Activated B cell treated with CpG ODN at 0.5 μM for 24 hours (primary cell): ENCODE measurements around the gene MYO10. TPM values are rescaled to one million over a fixed set of nuclear protein-coding genes. Genes with fewer than 3 reads are reported as not detected.

ENCODE experiments used
- ATAC-seq: fragments of 200-7000 bp; cut with Tn5 transposase; one replicate; pipeline ENCODE4 v1.10.0; 2021; ENCODE audit warnings: low read depth, mild to moderate bottlenecking, moderate library complexity
- CTCF ChIA-PET: fragments of 350-600 bp; sonication (Branson Sonifier 250); formaldehyde crosslinking; loops from one replicate; lab custom pipeline; 2021; ENCODE audit warnings: antibody characterized with exemption; lab: Charles Lee
- POLR2A ChIA-PET: fragments of 350-600 bp; sonication (Branson Sonifier 250); formaldehyde crosslinking; loops from one replicate; lab custom pipeline; 2021; ENCODE audit warnings: antibody characterized with exemption; lab: Charles Lee
- DNase-seq: peaks from one replicate; pipeline ENCODE4 v3.0.0; 2022
- H3K27ac Mint-ChIP-seq: one replicate; pipeline ENCODE4 v1.8.0; 2020; ENCODE audit warnings: mixed read lengths
- H3K27me3 Mint-ChIP-seq: one replicate; pipeline ENCODE4 v1.8.0; 2021; ENCODE audit warnings: mixed read lengths
- H3K36me3 Mint-ChIP-seq: one replicate; pipeline ENCODE4 v1.8.0; 2021; ENCODE audit warnings: low read depth, mixed read lengths
- H3K4me1 Mint-ChIP-seq: one replicate; pipeline ENCODE4 v1.8.0; 2021; ENCODE audit warnings: mixed read lengths
- H3K4me3 Mint-ChIP-seq: one replicate; pipeline ENCODE4 v1.8.0; 2020; ENCODE audit warnings: mild to moderate bottlenecking, mixed read lengths
- H3K9me3 Mint-ChIP-seq: one replicate; pipeline ENCODE4 v1.8.0; 2020; ENCODE audit warnings: mixed read lengths
- intact Hi-C: fragments of 100-400 bp; cut with micrococcal nuclease; formaldehyde crosslinking; loops from one replicate; pipeline ENCODE4 v1.15.1; 2024
- total RNA-seq: library from RNA; stranded (reverse); gene quantifications from 2 replicates; pipeline ENCODE4 v1.2.3, GENCODE V29; 2022
- TF ChIP-seq, protein P1 (sequence below): fragments of 200-600 bp; IDR thresholded peaks from one replicate; pipeline ENCODE4 v1.8.0; 2022; ENCODE audit warnings: antibody characterized with exemption, mild to moderate bottlenecking

Gene MYO10
- total RNA-seq, 1 donor from 2014 or later: 0.13 TPM

DNA sequence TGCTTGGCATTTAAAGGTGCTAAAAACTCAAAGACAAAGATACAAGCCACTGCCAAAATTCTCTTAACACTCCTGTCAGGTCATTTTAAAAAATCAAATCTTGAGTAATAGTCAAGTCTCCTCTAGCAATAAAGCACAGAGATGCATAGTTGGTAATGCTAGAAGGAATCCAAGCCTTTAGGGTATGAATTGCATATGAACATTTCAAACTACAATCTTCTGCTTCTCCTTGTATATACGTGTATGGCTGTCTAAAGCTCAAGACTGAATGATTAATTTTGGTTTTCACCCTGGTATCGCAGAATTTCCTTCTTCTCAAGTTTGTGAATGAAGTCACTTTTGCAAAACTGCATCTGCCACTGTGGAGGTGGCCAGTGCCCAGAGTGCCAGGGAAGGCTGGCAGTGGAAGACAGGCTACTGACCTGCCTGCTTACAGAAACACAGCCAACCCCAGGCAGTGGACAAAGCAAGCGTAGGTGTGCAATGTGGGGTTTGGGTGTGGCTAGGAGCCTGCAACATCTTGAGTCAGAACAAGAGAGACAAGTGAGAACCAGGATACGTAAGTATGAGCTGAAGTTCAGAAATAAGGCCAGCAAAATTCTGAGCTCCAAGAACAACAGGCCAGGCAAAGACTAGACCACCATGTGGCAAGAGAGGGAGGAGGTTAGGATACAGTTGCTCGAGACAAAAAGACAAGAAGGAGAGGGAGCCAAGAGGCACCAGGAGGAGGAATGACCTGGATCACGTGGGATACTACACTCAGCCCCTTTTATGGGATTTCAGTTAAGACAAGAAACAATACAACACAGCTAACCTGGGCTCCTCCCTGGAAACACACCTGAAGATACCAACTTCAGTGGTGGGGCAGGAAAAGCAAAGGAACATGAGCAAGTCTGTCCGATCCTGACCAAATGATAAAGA is 22.6 kb downstream of the MYO10 start:
- H3K9me3 Mint-ChIP-seq: no peaks in the 10 kb centered on the region
- CTCF ChIA-PET: no interaction called here

DNA sequence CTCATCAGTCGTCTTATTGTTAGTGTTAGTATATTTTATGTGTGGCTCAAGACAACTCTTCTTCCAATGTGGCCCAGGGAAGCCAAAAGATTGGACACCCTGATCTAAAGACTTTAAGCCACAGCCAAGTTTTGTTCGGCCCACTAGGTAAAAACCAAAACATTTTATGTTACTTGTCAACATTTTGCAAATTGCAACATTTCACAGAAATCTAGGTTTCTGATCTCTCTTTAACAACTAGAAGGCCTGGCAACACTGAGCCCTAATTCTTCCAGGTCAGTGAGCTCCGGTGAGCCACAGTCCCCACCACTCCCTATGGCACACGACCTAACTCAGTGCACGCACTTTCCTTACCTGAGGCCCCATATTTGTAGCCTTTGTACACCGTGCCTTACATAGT is 24.0 kb downstream of the MYO10 start:
- H3K36me3 Mint-ChIP-seq: no peaks in the 10 kb centered on the region
- POLR2A ChIA-PET: no interaction called here
- H3K27ac Mint-ChIP-seq: no peak overlapping the region
- no peak for ATAC-seq
- DNase-seq: no peak
- CTCF ChIA-PET: no interaction called here
- H3K9me3 Mint-ChIP-seq: no peaks in the 10 kb centered on the region
- H3K4me3 Mint-ChIP-seq: no peak overlapping the region
- no peaks in the 10 kb centered on the region for H3K4me1 Mint-ChIP-seq
- TF ChIP-seq, protein P1, sequence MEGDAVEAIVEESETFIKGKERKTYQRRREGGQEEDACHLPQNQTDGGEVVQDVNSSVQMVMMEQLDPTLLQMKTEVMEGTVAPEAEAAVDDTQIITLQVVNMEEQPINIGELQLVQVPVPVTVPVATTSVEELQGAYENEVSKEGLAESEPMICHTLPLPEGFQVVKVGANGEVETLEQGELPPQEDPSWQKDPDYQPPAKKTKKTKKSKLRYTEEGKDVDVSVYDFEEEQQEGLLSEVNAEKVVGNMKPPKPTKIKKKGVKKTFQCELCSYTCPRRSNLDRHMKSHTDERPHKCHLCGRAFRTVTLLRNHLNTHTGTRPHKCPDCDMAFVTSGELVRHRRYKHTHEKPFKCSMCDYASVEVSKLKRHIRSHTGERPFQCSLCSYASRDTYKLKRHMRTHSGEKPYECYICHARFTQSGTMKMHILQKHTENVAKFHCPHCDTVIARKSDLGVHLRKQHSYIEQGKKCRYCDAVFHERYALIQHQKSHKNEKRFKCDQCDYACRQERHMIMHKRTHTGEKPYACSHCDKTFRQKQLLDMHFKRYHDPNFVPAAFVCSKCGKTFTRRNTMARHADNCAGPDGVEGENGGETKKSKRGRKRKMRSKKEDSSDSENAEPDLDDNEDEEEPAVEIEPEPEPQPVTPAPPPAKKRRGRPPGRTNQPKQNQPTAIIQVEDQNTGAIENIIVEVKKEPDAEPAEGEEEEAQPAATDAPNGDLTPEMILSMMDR: no peak
- no peaks in the 10 kb centered on the region for H3K27me3 Mint-ChIP-seq
- intact Hi-C loops: no loop called here

More for the DNA sequence above, 22.6 kb downstream of the MYO10 start:
- Mint-ChIP-seq H3K36me3 (no peaks in the 10 kb centered on the region), H3K4me3 (no peak overlapping the region), H3K4me1 (no peaks in the 10 kb centered on the region), H3K27me3 (no peaks in the 10 kb centered on the region), H3K27ac (no peak overlapping the region)
- ATAC-seq (no peak), DNase-seq (no peak)
- intact Hi-C loops: no loop called here
- POLR2A ChIA-PET: no interaction called here
- TF ChIP-seq, protein P1: no peak

DNA sequence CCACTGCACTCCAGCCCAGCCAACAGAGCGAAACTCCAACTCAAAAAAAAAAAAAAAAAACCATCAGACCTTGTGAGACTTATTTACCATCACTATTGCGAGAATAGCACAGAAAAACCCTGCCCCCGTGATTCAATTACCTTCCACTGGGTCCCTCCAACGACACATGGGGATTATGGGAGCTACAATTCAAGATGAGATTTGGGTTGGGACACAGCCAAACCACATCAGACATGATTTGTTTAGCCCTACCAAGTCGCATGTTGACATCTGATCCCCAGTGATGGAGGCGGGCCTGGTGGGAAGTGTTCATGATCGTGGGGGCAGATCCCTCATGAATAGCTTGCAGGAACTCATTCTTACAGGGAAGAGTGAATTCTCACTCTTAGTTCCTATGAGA is 26.6 kb downstream of the MYO10 start:
- Mint-ChIP-seq H3K27me3 (no peaks in the 10 kb centered on the region), H3K27ac (no peak overlapping the region), H3K36me3 (no peaks in the 10 kb centered on the region), H3K4me3 (no peak overlapping the region), H3K9me3 (no peaks in the 10 kb centered on the region), H3K4me1 (no peaks in the 10 kb centered on the region)
- intact Hi-C loops: no loop called here
- ChIA-PET POLR2A (no interaction called here), CTCF (no interaction called here)
- TF ChIP-seq, protein P1: no peak
- ATAC-seq: no peak
- DNase-seq: no peak

DNA sequence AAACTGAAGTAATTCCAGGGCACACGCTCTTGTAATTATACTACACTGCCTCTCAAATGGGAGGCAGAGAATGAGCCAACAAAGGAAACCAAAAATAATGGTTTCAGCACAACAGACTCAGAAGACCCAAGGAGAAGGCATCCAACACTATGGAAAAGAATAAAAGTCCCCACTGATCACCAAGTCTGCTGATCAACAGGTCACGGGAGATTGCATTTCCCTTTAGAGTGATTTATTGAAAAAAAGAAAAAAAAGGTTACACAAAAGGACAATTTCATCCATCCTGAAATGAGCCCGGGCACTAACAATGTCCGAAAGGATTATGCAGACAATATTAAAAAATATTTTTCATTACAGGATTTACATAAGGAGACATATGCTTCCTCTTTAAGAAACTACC is 28.8 kb downstream of the MYO10 start:
- Mint-ChIP-seq H3K9me3 (no peaks in the 10 kb centered on the region), H3K36me3 (no peaks in the 10 kb centered on the region), H3K27ac (no peak overlapping the region), H3K27me3 (no peaks in the 10 kb centered on the region), H3K4me1 (no peaks in the 10 kb centered on the region), H3K4me3 (no peak overlapping the region)
- intact Hi-C loops: no loop called here
- TF ChIP-seq, protein P1: no peak
- ChIA-PET CTCF (no interaction called here), POLR2A (no interaction called here)
- DNase-seq: no peak
- ATAC-seq: no peak

DNA sequence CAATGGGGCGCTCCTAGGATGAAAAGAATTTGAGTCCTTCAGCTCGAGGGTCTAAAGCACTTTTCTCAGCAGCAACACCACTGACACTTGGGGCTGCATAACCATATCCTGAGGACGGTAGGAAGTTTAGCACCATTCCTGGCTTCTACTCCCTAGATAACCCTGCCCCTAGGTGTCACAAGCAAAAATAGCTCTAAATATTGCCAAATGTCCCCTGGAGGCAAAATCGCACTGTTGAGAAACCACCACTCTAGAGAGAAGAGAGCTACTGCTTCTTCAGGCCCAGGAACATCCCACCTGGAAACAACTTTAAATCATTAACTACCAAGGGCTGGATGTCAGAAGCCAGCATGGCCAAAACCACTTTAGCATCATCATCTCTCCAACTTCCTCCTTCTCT is 29.8 kb downstream of the MYO10 start:
- Mint-ChIP-seq H3K9me3 (no peaks in the 10 kb centered on the region), H3K27me3 (no peaks in the 10 kb centered on the region), H3K4me1 (no peaks in the 10 kb centered on the region), H3K4me3 (no peak overlapping the region), H3K36me3 (no peaks in the 10 kb centered on the region), H3K27ac (no peak overlapping the region)
- POLR2A ChIA-PET: no interaction called here
- TF ChIP-seq, protein P1: no peak
- ATAC-seq: no peak
- intact Hi-C loops: no loop called here
- CTCF ChIA-PET: no interaction called here
- no peak for DNase-seq
